ENCODE data around the gene ATP6V0A1.

DNA sequence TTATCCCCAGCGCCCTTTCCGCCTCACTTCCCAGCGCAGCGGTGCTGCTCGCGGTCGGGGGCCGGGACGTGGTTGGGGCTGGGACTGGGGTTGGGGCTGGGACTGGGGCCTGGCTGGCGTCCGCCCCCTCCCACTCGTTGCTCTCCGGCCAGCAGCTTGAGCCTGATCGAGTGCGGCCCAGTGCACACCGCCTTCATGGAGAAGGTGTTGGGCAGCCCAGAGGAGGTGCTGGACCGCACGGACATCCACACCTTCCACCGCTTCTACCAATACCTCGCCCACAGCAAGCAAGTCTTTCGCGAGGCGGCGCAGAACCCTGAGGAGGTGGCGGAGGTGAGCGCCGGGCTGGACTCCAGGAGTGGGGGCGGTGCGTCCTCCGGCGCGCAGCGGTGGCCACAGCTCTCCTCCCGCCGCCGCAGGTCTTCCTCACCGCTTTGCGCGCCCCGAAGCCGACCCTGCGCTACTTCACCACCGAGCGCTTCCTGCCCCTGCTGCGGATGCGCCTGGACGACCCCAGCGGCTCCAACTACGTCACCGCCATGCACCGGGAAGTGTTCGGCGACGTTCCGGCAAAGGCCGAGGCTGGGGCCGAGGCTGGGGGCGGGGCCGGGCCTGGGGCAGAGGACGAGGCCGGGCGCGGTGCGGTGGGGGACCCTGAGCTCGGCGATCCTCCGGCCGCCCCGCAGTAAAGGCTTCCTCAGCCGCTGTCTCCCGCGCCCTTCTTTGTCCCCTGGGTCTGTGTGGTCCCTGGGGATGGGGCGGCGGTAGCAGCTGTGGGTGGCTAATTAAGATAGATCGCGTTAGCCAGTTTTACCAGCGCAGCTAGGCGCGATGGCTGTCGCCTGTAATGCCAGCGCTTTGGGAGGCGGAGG is 95.8 kb downstream of the ATP6V0A1 start:
- peak; percentile 57 to 92 for TF ChIP-seq EP300 (IDR thresholded peaks at IDR 0.05)
- TF ChIP-seq POLR2A (IDR thresholded peaks at IDR 0.05) = peak in 1 of 2 donors; percentile 70

Measured in tibial nerve (tissue), 3 donors.